Keratinocyte (primary cell): ENCODE measurements around the gene RANBP17. TPM values are rescaled to one million over a fixed set of nuclear protein-coding genes. Genes with fewer than 3 reads are reported as not detected.
"Not testable (repeated sequence)": the region's sequence is repeated elsewhere in the genome, so short reads cannot be mapped to it uniquely, and the experiment has no call there.

Experiments
- DNase-seq: peaks from one replicate; pipeline ENCODE4 v3.0.0-alpha.2; 2011; ENCODE audit warnings: low read depth, missing footprints, low spot score
- FAIRE-seq: peaks from 2 replicates; lab custom pipeline; 2011; peaks lifted over from hg19 to GRCh38; lab: Jason Lieb, UNC
- H2AFZ ChIP-seq: 2 replicates; pipeline ENCODE4 v1.6.0; 2012; ENCODE audit warnings: low read length, control low read depth, inconsistent platforms; ENCODE audit not compliant: control insufficient read depth
- H3K27ac ChIP-seq: 2 replicates; pipeline ENCODE4 v1.5.1; 2011; ENCODE audit warnings: low read length; ENCODE audit not compliant: control insufficient read depth, insufficient read depth
- H3K27me3 ChIP-seq: 3 replicates; pipeline ENCODE4 v1.6.0; 2011; ENCODE audit warnings: low read length; ENCODE audit not compliant: control insufficient read depth, insufficient read depth; ENCODE audit errors: extremely low read depth
- H3K36me3 ChIP-seq, 2 experiments: 2 replicates in 1 of 2; 3 replicates in 1 of 2; pipeline ENCODE4 v1.5.1; 2011; ENCODE audit warnings: low read length in 2 of 2, mild to moderate bottlenecking in 1 of 2; ENCODE audit not compliant: control insufficient read depth in 2 of 2, insufficient read depth in 2 of 2; ENCODE audit errors: extremely low read depth in 1 of 2
- H3K4me1 ChIP-seq: 3 replicates; pipeline ENCODE4 v1.5.1; 2011; ENCODE audit warnings: low read length; ENCODE audit not compliant: control insufficient read depth, insufficient read depth; ENCODE audit errors: extremely low read depth
- H3K4me2 ChIP-seq: 3 replicates; pipeline ENCODE4 v1.6.0; 2011; ENCODE audit warnings: low read depth, low read length; ENCODE audit not compliant: control insufficient read depth, insufficient read depth; ENCODE audit errors: extremely low read depth
- H3K4me3 ChIP-seq, 3 experiments: fragments of 200-600 bp in 1 of 3; sonication (generic) in 1 of 3; 2 replicates in 2 of 3; 3 replicates in 1 of 3; pipeline ENCODE4 v1.5.1; 2011 to 2016; ENCODE audit warnings: low read length in 3 of 3, mild to moderate bottlenecking in 3 of 3, control low read depth in 2 of 3, inconsistent platforms in 1 of 3, low read depth in 1 of 3, mixed read lengths in 1 of 3, mixed run types in 1 of 3, moderate library complexity in 1 of 3; ENCODE audit not compliant: control insufficient read depth in 2 of 3, insufficient read depth in 2 of 3; ENCODE audit errors: extremely low read depth in 1 of 3
- H3K79me2 ChIP-seq: 2 replicates; pipeline ENCODE4 v1.6.0; 2012; ENCODE audit warnings: low read length; ENCODE audit not compliant: control insufficient read depth, insufficient read depth
- H3K9ac ChIP-seq: 3 replicates; pipeline ENCODE4 v1.6.0; 2011; ENCODE audit warnings: low read length; ENCODE audit not compliant: control insufficient read depth, insufficient read depth; ENCODE audit errors: extremely low read depth
- H3K9me1 ChIP-seq: 3 replicates; pipeline ENCODE4 v1.6.0; 2011; ENCODE audit warnings: low read length; ENCODE audit not compliant: control insufficient read depth, insufficient read depth; ENCODE audit errors: extremely low read depth
- H3K9me3 ChIP-seq: 2 replicates; pipeline ENCODE4 v1.5.1; 2012; ENCODE audit warnings: low read depth, low read length; ENCODE audit not compliant: control insufficient read depth
- H4K20me1 ChIP-seq: 3 replicates; pipeline ENCODE4 v1.6.0; 2011; ENCODE audit warnings: low read length; ENCODE audit not compliant: control insufficient read depth, insufficient read depth; ENCODE audit errors: extremely low read depth
- EZH2 ChIP-seq: IDR thresholded peaks from one replicate; pipeline ENCODE4 v1.6.1; 2012; ENCODE audit warnings: inconsistent platforms, mild to moderate bottlenecking, low read length, moderate library complexity
- dilution Hi-C: fragments of 300-500 bp; cut with MboI; formaldehyde crosslinking; loops from one replicate; pipeline ENCODE4 v1.7.0; 2020; ENCODE audit warnings: low sequenced_read_pairs; ENCODE audit not compliant: extremely low pct_ligation_motif_present
- polyA plus RNA-seq, 5 experiments: library from polyadenylated mRNA; depleted of rRNA in 3 of 5; stranded (reverse) in 3 of 5; stranded (forward) in 1 of 5; unstranded in 1 of 5; fragments of >200 nt; gene quantifications; 1 replicate in 1 of 5; 2 replicates in 3 of 5; 3 replicates in 1 of 5; pipeline versions ENCODE4 v1.2.1 to v1.2.3, GENCODE V29; 2011 to 2012; ENCODE audit warnings: missing spikeins in 2 of 5, low read depth in 1 of 5, low replicate concordance in 1 of 5
- TF ChIP-seq, protein P1 (sequence below), 3 experiments: IDR thresholded peaks in 1 of 3; conservative IDR thresholded peaks in 1 of 3; optimal IDR thresholded peaks in 1 of 3; 2 replicates in 2 of 3; 3 replicates in 1 of 3; pipeline versions ENCODE3 to v1.5.1; 2011; ENCODE audit warnings: low read length in 3 of 3, mild to moderate bottlenecking in 3 of 3, moderate library complexity in 2 of 3, control low read depth in 1 of 3, inconsistent platforms in 1 of 3; ENCODE audit not compliant: insufficient read depth in 2 of 3; ENCODE audit errors: extremely low read depth in 1 of 3

Gene RANBP17
- polyA plus RNA-seq, 1 donor (not counting 4 experiments of a cell fraction or from before 2014, with no cell fraction given): 0.97 TPM

- no peak for DNase-seq
- no peaks in the 10 kb centered on the region for H3K4me1 ChIP-seq
- no peak overlapping the region for H3K4me2 ChIP-seq
- no peaks in the 10 kb centered on the region for H4K20me1 ChIP-seq
- dilution Hi-C loops: no loop called here
- H3K9me3 ChIP-seq: no peaks in the 10 kb centered on the region
- H3K9me1 ChIP-seq: no peaks in the 10 kb centered on the region
- no peaks in the 10 kb centered on the region for H3K36me3 ChIP-seq
- H3K27me3 ChIP-seq: no peaks in the 10 kb centered on the region
- FAIRE-seq: no peak
- H3K27ac ChIP-seq: no peak overlapping the region
- no peak for TF ChIP-seq EZH2
- TF ChIP-seq, protein P1, sequence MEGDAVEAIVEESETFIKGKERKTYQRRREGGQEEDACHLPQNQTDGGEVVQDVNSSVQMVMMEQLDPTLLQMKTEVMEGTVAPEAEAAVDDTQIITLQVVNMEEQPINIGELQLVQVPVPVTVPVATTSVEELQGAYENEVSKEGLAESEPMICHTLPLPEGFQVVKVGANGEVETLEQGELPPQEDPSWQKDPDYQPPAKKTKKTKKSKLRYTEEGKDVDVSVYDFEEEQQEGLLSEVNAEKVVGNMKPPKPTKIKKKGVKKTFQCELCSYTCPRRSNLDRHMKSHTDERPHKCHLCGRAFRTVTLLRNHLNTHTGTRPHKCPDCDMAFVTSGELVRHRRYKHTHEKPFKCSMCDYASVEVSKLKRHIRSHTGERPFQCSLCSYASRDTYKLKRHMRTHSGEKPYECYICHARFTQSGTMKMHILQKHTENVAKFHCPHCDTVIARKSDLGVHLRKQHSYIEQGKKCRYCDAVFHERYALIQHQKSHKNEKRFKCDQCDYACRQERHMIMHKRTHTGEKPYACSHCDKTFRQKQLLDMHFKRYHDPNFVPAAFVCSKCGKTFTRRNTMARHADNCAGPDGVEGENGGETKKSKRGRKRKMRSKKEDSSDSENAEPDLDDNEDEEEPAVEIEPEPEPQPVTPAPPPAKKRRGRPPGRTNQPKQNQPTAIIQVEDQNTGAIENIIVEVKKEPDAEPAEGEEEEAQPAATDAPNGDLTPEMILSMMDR (optimal IDR thresholded peaks at IDR 0.05 in 1 of 3, IDR thresholded peaks at IDR 0.05 in 1 of 3, conservative IDR thresholded peaks at IDR 0.05 in 1 of 3; ENCODE audit: extremely low read depth in 1 of 3, insufficient read depth in 2 of 3, low read length in 3 of 3): no peak
- H2AFZ ChIP-seq: no peak overlapping the region
- H3K4me3 ChIP-seq: no peak overlapping the region
- H3K79me2 ChIP-seq: no peaks in the 10 kb centered on the region
- no peak overlapping the region for H3K9ac ChIP-seq
Measured at GRCh38 chr5:171295801-171296200, 434.0 kb downstream of the RANBP17 start.

DNA sequence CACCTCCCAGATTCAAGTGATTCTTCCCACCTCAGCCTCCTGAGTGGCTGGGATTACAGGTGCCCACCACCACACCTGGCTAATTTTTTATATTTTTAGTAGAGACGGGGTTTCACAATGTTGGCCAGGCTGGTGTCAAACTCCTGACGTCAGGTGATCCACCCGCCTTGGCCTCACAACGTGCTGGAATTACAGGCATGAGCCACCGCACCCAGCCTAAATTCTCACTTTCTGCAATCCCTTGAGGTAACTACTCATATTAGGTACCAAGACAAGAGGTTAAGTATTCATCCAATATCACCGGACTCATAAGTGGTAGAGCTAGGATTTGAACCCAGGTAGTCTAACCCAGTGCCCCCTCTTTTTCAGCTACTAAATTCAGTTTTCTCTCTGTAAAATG, 436.1 kb downstream of the RANBP17 start:
- H3K79me2 ChIP-seq, H2AFZ ChIP-seq, H3K9me1 ChIP-seq, H3K4me3 ChIP-seq, H3K36me3 ChIP-seq, H4K20me1 ChIP-seq, H3K9ac ChIP-seq, FAIRE-seq, H3K4me1 ChIP-seq, H3K27me3 ChIP-seq, dilution Hi-C loops, H3K4me2 ChIP-seq, H3K9me3 ChIP-seq, DNase-seq, H3K27ac ChIP-seq: not testable (repeated sequence)

GRCh38 chr5:171299228-171299627, 437.4 kb downstream of the RANBP17 start:
- no peaks in the 10 kb centered on the region for H3K4me1 ChIP-seq
- no peaks in the 10 kb centered on the region for H3K9me3 ChIP-seq
- dilution Hi-C loops: no loop called here
- no peak overlapping the region for H3K9ac ChIP-seq
- no peak overlapping the region for H3K4me2 ChIP-seq
- no peak overlapping the region for H2AFZ ChIP-seq
- no peaks in the 10 kb centered on the region for H3K79me2 ChIP-seq
- H3K4me3 ChIP-seq: no peak overlapping the region
- no peaks in the 10 kb centered on the region for H4K20me1 ChIP-seq
- peaks cover 7% of the 10 kb centered on the region for H3K27me3 ChIP-seq
- H3K36me3 ChIP-seq: no peaks in the 10 kb centered on the region
- no peak for TF ChIP-seq EZH2
- TF ChIP-seq, protein P1 (optimal IDR thresholded peaks at IDR 0.05 in 1 of 3, IDR thresholded peaks at IDR 0.05 in 1 of 3, conservative IDR thresholded peaks at IDR 0.05 in 1 of 3; ENCODE audit: extremely low read depth in 1 of 3, insufficient read depth in 2 of 3, low read length in 3 of 3): no peak
- DNase-seq (no peak), FAIRE-seq (no peak)
- H3K27ac ChIP-seq: no peak overlapping the region
- H3K9me1 ChIP-seq: no peaks in the 10 kb centered on the region
